NCI-H748 (cell line): Measurements from ENCODE around the gene JADE3.
A peak's percentile ranks its signal among the peaks of the same experiment; 100 is the strongest.

Source experiments
- DNase-seq: peaks from one replicate; lab custom pipeline; 2025; ENCODE audit not compliant: unreplicated experiment; lab: John Stamatoyannopoulos, UW

The JADE3 gene

GRCh38 chrX:46992070-46992469, 79.8 kb downstream of the JADE3 start:
- DNase-seq = no peak

DNA sequence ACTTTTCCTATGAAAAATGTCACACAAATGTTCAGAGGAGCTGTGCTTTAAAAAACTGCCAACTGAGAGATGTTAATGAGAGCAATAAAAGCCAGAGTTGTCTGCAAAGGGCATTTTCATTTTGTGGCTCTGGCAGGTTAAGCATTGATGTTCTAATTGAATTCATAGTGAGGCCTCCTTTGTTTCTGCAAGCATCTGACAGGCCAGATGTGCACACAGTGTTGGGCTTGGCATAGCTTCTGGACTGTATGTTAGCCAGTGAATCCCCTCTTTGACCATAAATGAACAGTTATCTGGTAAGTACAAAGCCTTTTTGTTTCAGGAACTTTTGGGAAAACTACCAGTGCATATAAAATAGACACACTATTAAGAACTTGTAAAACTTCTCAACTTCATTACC, 81.9 kb downstream of the JADE3 start:
- DNase-seq = no peak

DNA sequence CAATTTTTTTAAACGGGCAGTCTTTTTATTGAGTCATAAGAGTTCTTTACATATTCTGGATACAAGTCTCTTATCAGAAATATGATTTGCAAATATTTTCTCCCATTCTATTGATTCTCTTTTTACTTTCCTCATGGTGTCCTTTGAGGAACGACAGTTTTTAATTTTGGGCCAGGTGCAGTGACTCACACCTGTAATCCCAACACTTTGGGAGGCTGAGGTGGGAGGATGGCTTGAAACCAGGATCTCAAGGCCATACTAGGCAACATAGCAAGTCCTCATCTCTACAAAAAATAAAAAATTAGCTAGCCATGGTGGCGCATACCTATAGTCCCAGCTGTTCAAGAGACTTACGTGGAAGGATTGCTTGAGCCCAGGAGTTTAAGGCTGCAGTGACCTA, 99.9 kb downstream of the JADE3 start:
- DNase-seq = no peak

DNA sequence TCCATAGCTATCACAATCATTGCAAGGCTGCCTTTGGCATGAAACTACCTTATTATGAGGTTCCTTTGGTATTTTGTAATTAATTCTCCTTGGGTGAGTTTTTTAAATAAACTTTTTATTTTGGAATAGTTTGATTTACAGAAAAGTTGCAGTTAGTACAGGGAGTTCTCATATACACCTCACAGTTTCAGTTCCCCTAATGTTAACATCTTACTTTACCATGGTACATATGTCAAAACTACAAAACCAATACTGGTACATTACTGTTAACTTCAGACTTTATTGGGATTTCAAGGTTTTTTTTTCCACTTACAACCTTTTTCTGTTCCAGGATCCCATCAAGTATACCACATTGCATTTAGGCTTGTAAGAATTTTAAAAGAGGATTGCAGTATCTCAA, 114.0 kb downstream of the JADE3 start:
- DNase-seq = no peak

GRCh38 chrX:47030339-47030738, 118.1 kb downstream of the JADE3 start:
- DNase-seq = peak; percentile 54

GRCh38 chrX:47047989-47048388, 135.8 kb downstream of the JADE3 start:
- DNase-seq = no peak

DNA sequence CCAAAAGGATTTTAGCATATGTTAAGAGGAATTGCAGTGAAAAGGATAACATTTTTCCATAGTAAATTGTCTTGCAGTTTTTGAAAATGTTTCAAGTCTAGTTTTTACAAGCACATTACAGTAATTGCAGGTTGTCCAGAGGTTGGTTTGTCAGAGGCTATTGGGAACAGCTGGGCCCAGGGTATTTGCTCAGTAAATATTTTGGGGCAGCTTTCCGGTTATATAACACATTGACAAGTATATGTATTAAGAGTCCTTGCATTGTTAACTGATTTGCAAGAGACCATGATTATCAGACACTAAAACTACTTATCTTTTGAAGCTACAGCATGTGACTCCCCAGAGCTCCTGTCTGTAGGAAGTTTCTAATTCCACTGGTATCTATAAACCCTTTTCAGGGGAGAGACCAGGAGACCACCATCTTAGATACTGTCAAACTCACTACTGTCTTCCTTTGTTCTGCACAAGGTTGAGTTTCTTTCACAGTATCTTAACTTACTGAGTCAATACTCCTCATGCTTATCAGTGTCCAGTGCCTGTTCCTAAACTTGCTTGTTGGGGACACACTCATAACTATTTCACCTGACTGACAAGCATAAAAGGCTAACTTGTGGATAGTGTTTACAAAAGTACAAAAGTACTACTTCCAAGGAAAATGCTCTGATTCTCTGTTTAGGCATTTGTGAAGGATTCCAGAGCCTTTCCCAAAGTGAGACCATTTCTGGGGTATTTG, 147.1 kb downstream of the JADE3 start:
- no peak for DNase-seq

- DNase-seq = no peak
These were observed 148.5 kb downstream of the JADE3 start for GRCh38 chrX:47060708-47061107.

DNA sequence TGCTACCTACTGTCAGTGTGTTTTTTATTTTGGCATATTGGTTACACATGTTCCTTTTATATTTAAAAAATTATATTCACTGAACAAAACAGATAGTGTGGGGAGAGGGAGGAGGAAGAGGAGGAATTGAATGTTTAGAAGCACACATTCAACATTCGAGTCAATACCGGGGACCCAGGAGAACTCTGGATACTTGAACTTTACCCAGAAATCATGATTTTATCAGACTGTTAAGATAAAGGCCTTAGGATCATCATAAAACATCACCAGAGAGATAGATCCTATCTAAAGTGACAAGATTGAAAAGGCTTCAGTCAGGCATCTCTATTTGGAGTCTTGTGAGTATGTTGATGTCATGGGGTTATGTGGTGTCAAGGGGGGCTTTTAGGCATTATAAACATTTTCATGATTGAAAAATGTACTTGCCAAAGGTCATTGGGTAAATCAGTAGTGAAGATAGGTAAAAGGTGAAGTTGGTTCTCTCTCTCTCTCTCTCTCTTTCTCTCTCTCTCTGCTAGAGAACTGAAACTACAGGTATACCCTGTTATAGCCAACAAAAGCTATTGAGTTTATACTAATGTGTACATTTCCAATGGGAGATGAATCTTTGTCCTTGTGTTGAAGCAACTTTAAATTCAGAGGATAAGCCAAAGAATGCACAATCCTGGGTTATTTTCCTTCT, 149.2 kb downstream of the JADE3 start:
- DNase-seq = no peak

GRCh38 chrX:47063179-47063578, 151.0 kb downstream of the JADE3 start:
- DNase-seq = no peak

DNA sequence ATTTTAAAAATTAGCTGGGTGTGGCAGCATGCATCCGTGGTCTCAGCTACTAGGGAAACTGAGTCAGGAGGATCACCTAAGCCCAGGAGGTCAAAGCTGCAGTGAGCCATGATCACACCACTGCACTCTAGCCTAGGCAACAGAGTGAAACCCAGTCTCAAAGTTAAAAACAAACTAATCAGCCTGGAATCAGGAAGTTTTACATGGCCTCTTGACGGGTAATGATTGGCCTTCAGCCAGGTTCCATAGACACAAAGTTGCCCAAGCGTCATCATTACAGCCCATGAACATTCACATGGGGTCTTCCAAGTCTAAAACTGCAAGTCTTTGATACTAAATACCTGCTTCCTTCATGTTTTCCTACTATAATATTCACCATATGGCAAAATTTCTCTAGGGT, 156.0 kb downstream of the JADE3 start:
- DNase-seq = no peak

- DNase-seq = no peak
These were observed 156.5 kb downstream of the JADE3 start for GRCh38 chrX:47068720-47069119.

- no peak for DNase-seq
These were observed 166.2 kb downstream of the JADE3 start, which contains the start of gene RGN for GRCh38 chrX:47078129-47079043. Gene RGN (plus strand): TSS chrX:47078443. CDS start chrX:47081145, 2,702 bp downstream.

GRCh38 chrX:47080215-47080914, 168.1 kb downstream of the JADE3 start:
- no peak for DNase-seq

GRCh38 chrX:47080915-47081236, 168.7 kb downstream of the JADE3 start:
- DNase-seq = no peak

DNA sequence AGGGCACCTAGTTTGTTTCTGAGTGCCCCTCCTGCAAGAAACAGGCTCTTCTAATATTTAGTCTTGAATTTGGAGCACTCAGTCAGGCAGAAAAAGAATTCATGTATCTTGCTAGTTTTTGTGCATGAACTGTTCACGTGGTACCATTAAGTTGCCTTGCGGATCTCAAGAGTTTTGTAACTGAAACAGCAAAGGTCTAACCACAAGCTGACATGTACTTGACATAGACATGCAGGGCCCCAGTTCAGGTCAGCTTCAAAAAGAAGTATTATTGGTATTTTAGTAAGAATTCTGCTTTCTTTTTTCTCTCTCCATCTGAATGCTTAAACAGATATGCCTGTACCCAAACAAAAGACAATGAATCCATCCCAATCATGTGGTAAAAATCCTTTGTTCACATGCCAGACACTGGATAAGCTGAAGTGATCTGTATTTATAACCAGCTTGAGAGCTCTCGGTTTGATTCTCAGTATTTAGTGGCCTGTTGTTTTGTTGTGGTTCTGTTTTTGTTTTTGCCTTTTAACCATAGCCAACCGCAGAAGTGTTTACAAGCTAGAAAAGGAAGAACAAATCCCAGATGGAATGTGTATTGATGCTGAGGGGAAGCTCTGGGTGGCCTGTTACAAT, 179.0 kb downstream of the JADE3 start:
- DNase-seq = no peak

DNA sequence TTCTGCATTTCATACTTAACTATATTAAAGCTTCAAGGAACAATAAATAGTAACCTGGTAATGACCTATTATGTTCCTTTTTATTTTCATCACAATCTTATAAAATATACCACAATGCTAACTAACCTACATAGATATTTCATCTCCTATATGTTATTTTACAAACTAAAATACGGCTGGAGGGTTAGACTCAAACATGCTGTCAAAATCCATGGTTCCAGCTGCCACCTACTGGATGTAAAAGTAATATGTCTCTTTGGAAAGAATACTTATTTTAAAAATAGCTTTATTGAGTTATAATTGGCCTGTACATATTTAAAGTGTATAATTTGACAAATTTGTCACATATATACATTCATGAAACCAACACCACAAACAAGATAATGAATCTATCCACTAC, 181.0 kb downstream of the JADE3 start:
- DNase-seq = peak; percentile 24

DNA sequence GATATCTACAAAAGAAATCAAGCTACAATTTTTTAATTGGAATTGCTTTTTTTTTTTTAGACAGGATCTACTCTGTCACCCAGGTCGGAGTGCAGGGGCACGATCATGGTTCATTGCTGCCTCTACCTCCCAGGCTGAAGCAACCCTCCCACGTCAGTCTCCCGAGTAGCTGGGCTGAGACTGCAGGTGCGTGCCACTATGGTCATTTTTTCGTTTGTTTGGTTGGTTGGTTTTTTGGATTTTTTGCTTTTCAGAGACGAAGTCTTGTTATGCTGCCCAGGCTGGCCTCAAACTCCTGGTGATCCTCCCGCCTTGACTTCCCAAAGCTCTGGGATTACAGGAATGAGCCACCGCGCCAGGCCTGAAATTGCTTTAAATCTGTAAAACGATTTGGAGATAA, 181.6 kb downstream of the JADE3 start:
- no peak for DNase-seq

DNA sequence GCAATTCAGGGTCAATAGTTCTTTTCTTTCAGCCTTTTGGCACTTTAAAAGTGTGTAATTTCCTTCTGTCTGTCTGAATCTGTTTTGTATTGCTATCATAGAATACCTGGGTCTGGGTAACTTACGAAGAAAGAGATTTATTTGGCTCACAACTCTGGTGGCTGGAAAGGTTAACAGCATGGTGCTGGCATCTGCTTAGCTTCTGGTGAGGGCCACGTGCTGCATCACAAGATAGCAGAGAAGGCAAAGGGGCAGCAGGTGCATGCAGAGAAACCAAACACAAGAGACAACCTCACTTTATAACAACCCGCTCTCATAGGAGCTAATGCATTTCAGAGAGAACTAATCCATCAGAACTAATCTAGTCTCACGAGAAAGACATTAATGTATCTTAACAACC, 184.8 kb downstream of the JADE3 start:
- DNase-seq = no peak

GRCh38 chrX:47098338-47099094, 186.3 kb downstream of the JADE3 start:
- no peak for DNase-seq
